ENCODE results near the gene NEFH. TPM values are rescaled to one million over a fixed set of nuclear protein-coding genes. Genes with fewer than 3 reads are reported as not detected.
"Not testable (repeated sequence)": the region's sequence is repeated elsewhere in the genome, so short reads cannot be mapped to it uniquely, and the experiment has no call there.

The NEFH gene
- 10 to 100 TPM in 3 of 4 donors, 1 to 10 TPM in 1; 7.9 to 10.8 (median 10.5) TPM for polyA plus RNA-seq (ENCODE audit: insufficient read length in 4 of 4)

GRCh38 chr22:29479417-29480261, at the start of gene NEFH:
Gene NEFH (plus strand): TSS chr22:29480218. CDS start chr22:29480263, 45 bp downstream.
- no peak for DNase-seq (ENCODE audit: low read depth in 4 of 4, low spot score in 3 of 4)

GRCh38 chr22:29431986-29432385, 48.0 kb upstream of the NEFH start:
- DNase-seq (ENCODE audit: low read depth in 4 of 4, low spot score in 3 of 4) = no peak

- no peak for DNase-seq (ENCODE audit: low read depth in 4 of 4, low spot score in 3 of 4)
Observed at GRCh38 chr22:29433856-29434255, 46.2 kb upstream of the NEFH start.

GRCh38 chr22:29434288-29434687, 45.7 kb upstream of the NEFH start:
- DNase-seq (ENCODE audit: low read depth in 4 of 4, low spot score in 3 of 4) = no peak

- DNase-seq (ENCODE audit: low read depth in 4 of 4, low spot score in 3 of 4) = no peak
Observed at GRCh38 chr22:29435236-29436136, 44.5 kb upstream of the NEFH start.

- DNase-seq (ENCODE audit: low read depth in 4 of 4, low spot score in 3 of 4) = not testable (repeated sequence)
Observed at GRCh38 chr22:29438283-29438682, 41.7 kb upstream of the NEFH start, which contains the start of gene RFPL1. Gene RFPL1 (plus strand): TSS chr22:29438583.

GRCh38 chr22:29442976-29443375, 37.0 kb upstream of the NEFH start:
- no peak for DNase-seq (ENCODE audit: low read depth in 4 of 4, low spot score in 3 of 4)

GRCh38 chr22:29443452-29443851, 36.6 kb upstream of the NEFH start:
- DNase-seq (ENCODE audit: low read depth in 4 of 4, low spot score in 3 of 4) = no peak

- DNase-seq (ENCODE audit: low read depth in 4 of 4, low spot score in 3 of 4) = no peak
Observed at GRCh38 chr22:29443861-29444792, 35.9 kb upstream of the NEFH start.

- DNase-seq (ENCODE audit: low read depth in 4 of 4, low spot score in 3 of 4) = no peak
Observed at GRCh38 chr22:29445508-29445907, 34.5 kb upstream of the NEFH start.

- DNase-seq (ENCODE audit: low read depth in 4 of 4, low spot score in 3 of 4) = no peak
Observed at GRCh38 chr22:29447906-29448305, 32.1 kb upstream of the NEFH start.

GRCh38 chr22:29449296-29449875, 30.6 kb upstream of the NEFH start:
- DNase-seq (ENCODE audit: low read depth in 4 of 4, low spot score in 3 of 4) = no peak

- DNase-seq (ENCODE audit: low read depth in 4 of 4, low spot score in 3 of 4) = no peak
Observed at GRCh38 chr22:29450222-29450621, 29.8 kb upstream of the NEFH start.

- no peak for DNase-seq (ENCODE audit: low read depth in 4 of 4, low spot score in 3 of 4)
Observed at GRCh38 chr22:29451863-29452262, 28.2 kb upstream of the NEFH start.

- no peak for DNase-seq (ENCODE audit: low read depth in 4 of 4, low spot score in 3 of 4)
Observed at GRCh38 chr22:29454276-29454675, 25.7 kb upstream of the NEFH start.

- DNase-seq (ENCODE audit: low read depth in 4 of 4, low spot score in 3 of 4) = no peak
Observed at GRCh38 chr22:29456211-29456671, 23.8 kb upstream of the NEFH start.

GRCh38 chr22:29457730-29458129, 22.3 kb upstream of the NEFH start:
- DNase-seq (ENCODE audit: low read depth in 4 of 4, low spot score in 3 of 4) = no peak

GRCh38 chr22:29458551-29458950, 21.5 kb upstream of the NEFH start:
- DNase-seq (ENCODE audit: low read depth in 4 of 4, low spot score in 3 of 4) = no peak

- no peak for DNase-seq (ENCODE audit: low read depth in 4 of 4, low spot score in 3 of 4)
Observed at GRCh38 chr22:29459773-29460172, 20.2 kb upstream of the NEFH start.

- no peak for DNase-seq (ENCODE audit: low read depth in 4 of 4, low spot score in 3 of 4)
Observed at GRCh38 chr22:29461263-29461662, 18.8 kb upstream of the NEFH start.
